GM12878 (cell line): Measurements from ENCODE around the gene COL4A1.

Source experiments
- CBX5 ChIP-seq: sonication (generic); IDR thresholded peaks from 2 replicates; pipeline ENCODE4 v1.6.1; 2016; ENCODE audit warnings: low read depth, moderate library complexity, mild to moderate bottlenecking, inconsistent platforms
- EP300 ChIP-seq, 2 experiments: fragments of 150-350 bp in 1 of 2; IDR thresholded peaks; 2 replicates each; pipeline ENCODE4 v1.6.1; 2011 to 2012; ENCODE audit warnings: low read depth in 2 of 2, low read length in 2 of 2, borderline replicate concordance in 1 of 2, improper control_type of control experiment in 1 of 2, inconsistent platforms in 1 of 2; ENCODE audit not compliant: control insufficient read depth in 1 of 2
- EZH2 ChIP-seq: IDR thresholded peaks from 2 replicates; pipeline ENCODE4 v1.6.1; 2012; ENCODE audit warnings: low read depth, mild to moderate bottlenecking, control low read depth, inconsistent platforms, low read length, borderline replicate concordance; ENCODE audit not compliant: control insufficient read depth
- JUNB ChIP-seq: IDR thresholded peaks from 2 replicates; pipeline ENCODE4 v1.6.1; 2016; ENCODE audit warnings: antibody characterized with exemption, mild to moderate bottlenecking
- MYC ChIP-seq: IDR thresholded peaks from 2 replicates; pipeline ENCODE4 v1.6.1; 2011; ENCODE audit warnings: mild to moderate bottlenecking, low read length, moderate library complexity, inconsistent platforms; ENCODE audit not compliant: insufficient read depth, insufficient replicate concordance, insufficient read length, severe bottlenecking
- POLR2A ChIP-seq: IDR thresholded peaks from 2 replicates; pipeline ENCODE4 v1.6.1; 2011; ENCODE audit warnings: low read depth, mild to moderate bottlenecking, low read length
- RCOR1 ChIP-seq: conservative IDR thresholded peaks from 2 replicates; pipeline ENCODE4 v1.6.1; 2012; ENCODE audit warnings: low read depth, low read length, improper control_type of control experiment
- YY1 ChIP-seq: IDR thresholded peaks from 2 replicates; pipeline ENCODE4 v1.6.1; 2011; ENCODE audit warnings: low read depth, mild to moderate bottlenecking, low read length
- TF ChIP-seq, protein P1 (sequence below), 3 experiments: IDR thresholded peaks in 2 of 3; conservative IDR thresholded peaks in 1 of 3; 2 replicates each; pipeline ENCODE4 v1.5.1; 2011; ENCODE audit warnings: low read depth in 3 of 3, low read length in 3 of 3, mild to moderate bottlenecking in 3 of 3, control low read depth in 2 of 3, moderate library complexity in 2 of 3, inconsistent platforms in 1 of 3, mixed read lengths in 1 of 3; ENCODE audit not compliant: control insufficient read depth in 2 of 3, insufficient read depth in 1 of 3; ENCODE audit errors: extremely low read depth in 1 of 3
- TF ChIP-seq, protein P2 (sequence below): IDR thresholded peaks from 2 replicates; pipeline ENCODE4 v1.6.1; 2011; ENCODE audit warnings: low read depth, low read length, improper control_type of control experiment, borderline replicate concordance

- TF ChIP-seq, protein P1, sequence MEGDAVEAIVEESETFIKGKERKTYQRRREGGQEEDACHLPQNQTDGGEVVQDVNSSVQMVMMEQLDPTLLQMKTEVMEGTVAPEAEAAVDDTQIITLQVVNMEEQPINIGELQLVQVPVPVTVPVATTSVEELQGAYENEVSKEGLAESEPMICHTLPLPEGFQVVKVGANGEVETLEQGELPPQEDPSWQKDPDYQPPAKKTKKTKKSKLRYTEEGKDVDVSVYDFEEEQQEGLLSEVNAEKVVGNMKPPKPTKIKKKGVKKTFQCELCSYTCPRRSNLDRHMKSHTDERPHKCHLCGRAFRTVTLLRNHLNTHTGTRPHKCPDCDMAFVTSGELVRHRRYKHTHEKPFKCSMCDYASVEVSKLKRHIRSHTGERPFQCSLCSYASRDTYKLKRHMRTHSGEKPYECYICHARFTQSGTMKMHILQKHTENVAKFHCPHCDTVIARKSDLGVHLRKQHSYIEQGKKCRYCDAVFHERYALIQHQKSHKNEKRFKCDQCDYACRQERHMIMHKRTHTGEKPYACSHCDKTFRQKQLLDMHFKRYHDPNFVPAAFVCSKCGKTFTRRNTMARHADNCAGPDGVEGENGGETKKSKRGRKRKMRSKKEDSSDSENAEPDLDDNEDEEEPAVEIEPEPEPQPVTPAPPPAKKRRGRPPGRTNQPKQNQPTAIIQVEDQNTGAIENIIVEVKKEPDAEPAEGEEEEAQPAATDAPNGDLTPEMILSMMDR (IDR thresholded peaks at IDR 0.05 in 2 of 3, conservative IDR thresholded peaks at IDR 0.05 in 1 of 3; ENCODE audit: control insufficient read depth in 2 of 3, extremely low read depth in 1 of 3, insufficient read depth in 1 of 3, low read depth in 3 of 3, low read length in 3 of 3): no peak
- no peak for TF ChIP-seq MYC
- no peak for TF ChIP-seq YY1
- TF ChIP-seq RCOR1: no peak
- TF ChIP-seq JUNB: no peak
- TF ChIP-seq EP300 (IDR thresholded peaks at IDR 0.05; ENCODE audit: borderline replicate concordance in 1 of 2, control insufficient read depth in 1 of 2, low read depth in 2 of 2, low read length in 2 of 2): no peak
- no peak for TF ChIP-seq CBX5
- TF ChIP-seq, protein P2, sequence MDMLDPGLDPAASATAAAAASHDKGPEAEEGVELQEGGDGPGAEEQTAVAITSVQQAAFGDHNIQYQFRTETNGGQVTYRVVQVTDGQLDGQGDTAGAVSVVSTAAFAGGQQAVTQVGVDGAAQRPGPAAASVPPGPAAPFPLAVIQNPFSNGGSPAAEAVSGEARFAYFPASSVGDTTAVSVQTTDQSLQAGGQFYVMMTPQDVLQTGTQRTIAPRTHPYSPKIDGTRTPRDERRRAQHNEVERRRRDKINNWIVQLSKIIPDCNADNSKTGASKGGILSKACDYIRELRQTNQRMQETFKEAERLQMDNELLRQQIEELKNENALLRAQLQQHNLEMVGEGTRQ: no peak
- no peak for TF ChIP-seq EZH2
- no peak for TF ChIP-seq POLR2A
These were observed 8.3 kb downstream of the COL4A1 start for GRCh38 chr13:110298505-110299282.
